ENCODE results near the gene FOXO1.

Gene FOXO1

DNA sequence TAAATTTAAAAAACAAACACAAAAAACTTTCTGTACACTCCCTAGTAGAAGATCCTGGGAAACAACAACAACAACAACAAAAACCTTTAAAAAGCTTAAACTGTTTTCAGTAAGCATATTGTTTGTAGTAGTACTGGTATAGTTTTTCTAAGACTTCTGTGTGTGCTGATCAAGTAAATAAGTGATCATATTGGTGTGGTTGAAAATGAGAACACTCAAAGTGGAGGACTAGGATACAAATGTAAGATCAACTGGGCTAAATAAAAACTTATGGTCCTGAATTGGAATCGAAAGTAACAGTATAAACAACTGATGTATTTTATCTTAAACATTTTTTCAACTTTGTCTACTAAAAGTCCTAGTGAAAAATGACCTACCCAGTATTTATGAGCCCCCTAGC is 135.5 kb downstream of the FOXO1 start:
- H3K9me2 ChIP-seq (replicated peaks; ENCODE audit: insufficient read depth, low read length): no peaks in the 10 kb centered on the region
- H3K4me3 ChIP-seq (ENCODE audit: insufficient read depth, low read length, poor library complexity, severe bottlenecking): no peak overlapping the region
- H3K27ac ChIP-seq (ENCODE audit: low read depth, low read length): no peak overlapping the region
- no peak overlapping the region for H3K9ac ChIP-seq (ENCODE audit: low read length)
- no peaks in the 10 kb centered on the region for H3K27me3 ChIP-seq (ENCODE audit: low read length)
- H3K4me2 ChIP-seq (ENCODE audit: low read depth, low read length, poor library complexity, severe bottlenecking): no peak overlapping the region
- no peaks in the 10 kb centered on the region for H3K9me3 ChIP-seq (ENCODE audit: insufficient read depth, low read length)
- TF ChIP-seq, protein P1, sequence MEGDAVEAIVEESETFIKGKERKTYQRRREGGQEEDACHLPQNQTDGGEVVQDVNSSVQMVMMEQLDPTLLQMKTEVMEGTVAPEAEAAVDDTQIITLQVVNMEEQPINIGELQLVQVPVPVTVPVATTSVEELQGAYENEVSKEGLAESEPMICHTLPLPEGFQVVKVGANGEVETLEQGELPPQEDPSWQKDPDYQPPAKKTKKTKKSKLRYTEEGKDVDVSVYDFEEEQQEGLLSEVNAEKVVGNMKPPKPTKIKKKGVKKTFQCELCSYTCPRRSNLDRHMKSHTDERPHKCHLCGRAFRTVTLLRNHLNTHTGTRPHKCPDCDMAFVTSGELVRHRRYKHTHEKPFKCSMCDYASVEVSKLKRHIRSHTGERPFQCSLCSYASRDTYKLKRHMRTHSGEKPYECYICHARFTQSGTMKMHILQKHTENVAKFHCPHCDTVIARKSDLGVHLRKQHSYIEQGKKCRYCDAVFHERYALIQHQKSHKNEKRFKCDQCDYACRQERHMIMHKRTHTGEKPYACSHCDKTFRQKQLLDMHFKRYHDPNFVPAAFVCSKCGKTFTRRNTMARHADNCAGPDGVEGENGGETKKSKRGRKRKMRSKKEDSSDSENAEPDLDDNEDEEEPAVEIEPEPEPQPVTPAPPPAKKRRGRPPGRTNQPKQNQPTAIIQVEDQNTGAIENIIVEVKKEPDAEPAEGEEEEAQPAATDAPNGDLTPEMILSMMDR (IDR thresholded peaks at IDR 0.05; ENCODE audit: insufficient read depth, low read length, poor library complexity, severe bottlenecking): no peak
- no peak for TF ChIP-seq EZH2phosphoT487 (conservative IDR thresholded peaks at IDR 0.05; ENCODE audit: low read length)
- no peak overlapping the region for H2AFZ ChIP-seq (ENCODE audit: low read depth, low read length, severe bottlenecking)
- no peaks in the 10 kb centered on the region for H3K79me2 ChIP-seq (ENCODE audit: insufficient read depth, low read length)
- no peaks in the 10 kb centered on the region for H3F3A ChIP-seq (ENCODE audit: insufficient read depth)
- no peaks in the 10 kb centered on the region for H3K36me3 ChIP-seq (ENCODE audit: low read length)
- H4K20me1 ChIP-seq (ENCODE audit: low read depth, low read length): no peaks in the 10 kb centered on the region

DNA sequence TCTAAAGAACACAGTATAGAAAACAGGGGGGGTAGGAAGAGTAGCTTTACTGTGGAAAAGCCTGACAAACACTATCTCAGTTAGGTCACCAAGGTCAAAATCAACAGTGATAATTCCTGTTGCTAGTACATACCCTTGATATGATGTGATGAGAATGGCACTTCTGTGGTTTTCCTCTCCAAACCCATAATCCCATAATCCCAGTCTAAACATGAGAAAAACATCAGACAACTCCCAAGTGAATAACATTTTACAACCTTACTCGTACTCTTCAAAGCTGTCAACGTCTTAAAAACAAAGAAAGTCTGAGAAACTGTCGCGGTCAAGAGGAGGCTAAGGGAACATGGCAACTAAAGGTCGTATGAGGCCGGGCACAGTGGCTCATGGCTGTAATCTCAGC is 137.6 kb downstream of the FOXO1 start:
- Histone ChIP-seq H3K27ac (ENCODE audit: low read depth, low read length) (no peak overlapping the region), H2AFZ (ENCODE audit: low read depth, low read length, severe bottlenecking) (no peak overlapping the region), H3K27me3 (ENCODE audit: low read length) (no peaks in the 10 kb centered on the region), H3K36me3 (ENCODE audit: low read length) (no peaks in the 10 kb centered on the region), H3K79me2 (ENCODE audit: insufficient read depth, low read length) (no peaks in the 10 kb centered on the region), H3K9me3 (ENCODE audit: insufficient read depth, low read length) (no peaks in the 10 kb centered on the region), H3K4me3 (ENCODE audit: insufficient read depth, low read length, poor library complexity, severe bottlenecking) (no peak overlapping the region), H3K9me2 (replicated peaks; ENCODE audit: insufficient read depth, low read length) (no peaks in the 10 kb centered on the region), H3F3A (ENCODE audit: insufficient read depth) (no peaks in the 10 kb centered on the region), H3K4me2 (ENCODE audit: low read depth, low read length, poor library complexity, severe bottlenecking) (no peak overlapping the region), H3K9ac (ENCODE audit: low read length) (no peak overlapping the region), H4K20me1 (ENCODE audit: low read depth, low read length) (no peaks in the 10 kb centered on the region)
- no peak for TF ChIP-seq EZH2phosphoT487 (conservative IDR thresholded peaks at IDR 0.05; ENCODE audit: low read length)
- TF ChIP-seq, protein P1 (IDR thresholded peaks at IDR 0.05; ENCODE audit: insufficient read depth, low read length, poor library complexity, severe bottlenecking): no peak

DNA sequence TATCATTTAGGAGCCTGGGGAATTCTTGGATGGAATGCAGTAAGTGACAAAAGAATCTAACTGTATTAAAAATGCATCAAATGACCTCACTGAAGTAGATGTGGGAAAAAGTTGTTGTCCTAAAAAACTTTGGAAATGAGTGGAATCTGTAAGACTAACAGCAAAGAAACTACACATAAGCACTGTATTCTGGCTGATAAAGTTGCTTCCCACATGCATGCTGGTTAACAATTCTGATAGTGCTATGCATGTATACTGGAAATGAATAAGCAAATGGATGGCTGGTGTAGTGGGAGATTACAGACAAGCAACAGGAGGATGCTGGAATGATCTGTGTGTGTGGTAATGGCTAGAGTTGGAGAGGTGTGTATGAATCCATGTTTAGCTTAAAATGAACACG is 138.5 kb downstream of the FOXO1 start:
- no peak for TF ChIP-seq EZH2phosphoT487 (conservative IDR thresholded peaks at IDR 0.05; ENCODE audit: low read length)
- TF ChIP-seq, protein P1 (IDR thresholded peaks at IDR 0.05; ENCODE audit: insufficient read depth, low read length, poor library complexity, severe bottlenecking): no peak
- no peak overlapping the region for H3K4me3 ChIP-seq (ENCODE audit: insufficient read depth, low read length, poor library complexity, severe bottlenecking)
- no peaks in the 10 kb centered on the region for H3F3A ChIP-seq (ENCODE audit: insufficient read depth)
- no peaks in the 10 kb centered on the region for H4K20me1 ChIP-seq (ENCODE audit: low read depth, low read length)
- no peak overlapping the region for H3K4me2 ChIP-seq (ENCODE audit: low read depth, low read length, poor library complexity, severe bottlenecking)
- H3K27me3 ChIP-seq (ENCODE audit: low read length): no peaks in the 10 kb centered on the region
- H3K9me2 ChIP-seq (replicated peaks; ENCODE audit: insufficient read depth, low read length): no peaks in the 10 kb centered on the region
- no peaks in the 10 kb centered on the region for H3K9me3 ChIP-seq (ENCODE audit: insufficient read depth, low read length)
- no peak overlapping the region for H3K27ac ChIP-seq (ENCODE audit: low read depth, low read length)
- no peaks in the 10 kb centered on the region for H3K79me2 ChIP-seq (ENCODE audit: insufficient read depth, low read length)
- H3K9ac ChIP-seq (ENCODE audit: low read length): no peak overlapping the region
- H3K36me3 ChIP-seq (ENCODE audit: low read length): no peaks in the 10 kb centered on the region
- no peak overlapping the region for H2AFZ ChIP-seq (ENCODE audit: low read depth, low read length, severe bottlenecking)

Data from SU-DHL-6 (cell line).